Hindlimb muscle (tissue), 1 donor: ENCODE data around the gene NR3C1. TPM values are rescaled to one million over a fixed set of nuclear protein-coding genes. Genes with fewer than 3 reads are reported as not detected.
A peak's percentile ranks its signal among the peaks of the same experiment; 100 is the strongest.

ENCODE experiments used
- DNase-seq: peaks from one replicate; pipeline ENCODE4 v3.0.0-alpha.2; 2013
- polyA plus RNA-seq: library from polyadenylated mRNA; unstranded; fragments of 120-200 nt; gene quantifications from one replicate; pipeline ENCODE4 v1.2.1, GENCODE V29; 2013; ENCODE audit not compliant: insufficient read length

Gene NR3C1
- polyA plus RNA-seq, 1 donor, result 60.2 TPM

- DNase-seq, result no peak
These were observed 22.3 kb upstream of the NR3C1 start for GRCh38 chr5:143425835-143426234.

GRCh38 chr5:143418140-143418866 lies 14.8 kb upstream of the NR3C1 start:
- DNase-seq, result no peak

GRCh38 chr5:143417503-143418139 lies 14.1 kb upstream of the NR3C1 start:
- no peak for DNase-seq

- DNase-seq, result no peak
These were observed 12.9 kb upstream of the NR3C1 start for GRCh38 chr5:143416411-143416810.

GRCh38 chr5:143413958-143414669 lies 10.6 kb upstream of the NR3C1 start:
- DNase-seq, result no peak

- DNase-seq, result no peak
These were observed 9.3 kb upstream of the NR3C1 start for GRCh38 chr5:143412661-143413342.

- DNase-seq, result no peak
These were observed 6.4 kb upstream of the NR3C1 start for GRCh38 chr5:143409926-143410325.

- DNase-seq, result no peak
These were observed 2.9 kb upstream of the NR3C1 start for GRCh38 chr5:143406408-143406807.

GRCh38 chr5:143405849-143406098 lies 2.3 kb upstream of the NR3C1 start:
- DNase-seq, result no peak

- peak; percentile 89 for DNase-seq
These were observed 1.8 kb upstream of the NR3C1 start for GRCh38 chr5:143405063-143405848.

- peak; percentile 90 for DNase-seq
These were observed 1.1 kb upstream of the NR3C1 start for GRCh38 chr5:143404416-143405062.

GRCh38 chr5:143403334-143403592 lies 223 bp downstream of the NR3C1 start:
- DNase-seq, result no peak

- peak; percentile 54 for DNase-seq
These were observed 743 bp downstream of the NR3C1 start for GRCh38 chr5:143402553-143403333.

GRCh38 chr5:143402017-143402552 lies 1.4 kb downstream of the NR3C1 start:
- no peak for DNase-seq

GRCh38 chr5:143401227-143402016 lies 2.1 kb downstream of the NR3C1 start:
- no peak for DNase-seq

GRCh38 chr5:143400541-143401226 lies 2.8 kb downstream of the NR3C1 start:
- peak; percentile 50 for DNase-seq

- no peak for DNase-seq
These were observed 3.6 kb downstream of the NR3C1 start for GRCh38 chr5:143399616-143400540.

GRCh38 chr5:143398451-143399237 lies 4.8 kb downstream of the NR3C1 start:
- DNase-seq, result no peak
